ENCODE measurements around the gene PRKACB. TPM values are rescaled to one million over a fixed set of nuclear protein-coding genes. Genes with fewer than 3 reads are reported as not detected.

PRKACB gene
- total and polyA plus RNA-seq, 2 of the 8 experiments (the other 6 are each of a cell fraction or from before 2014, with no cell fraction given) = 7.8 to 31.0 TPM

GRCh38 chr1:84110629-84111028 lies 33.4 kb upstream of the PRKACB start (continued):
- TF ChIP-seq CTCF (IDR thresholded peaks at IDR 0.05; ENCODE audit: control extremely low read depth in 1 of 3, insufficient read depth in 1 of 3, low read depth in 1 of 3, low read length in 3 of 3) (no peak), EP300 (IDR thresholded peaks at IDR 0.05; ENCODE audit: borderline replicate concordance in 1 of 2, low read depth in 2 of 2, low read length in 2 of 2) (no peak), POLR2A (IDR thresholded peaks at IDR 0.05; ENCODE audit: control extremely low read depth in 1 of 2, low read depth in 2 of 2, low read length in 2 of 2) (no peak), BRCA1 (IDR thresholded peaks at IDR 0.05; ENCODE audit: low read depth, low read length) (no peak)

All from H1 (cell line).